Measurements from ENCODE around the gene SEPTIN2. TPM values are rescaled to one million over a fixed set of nuclear protein-coding genes. Genes with fewer than 3 reads are reported as not detected.
"Not testable (repeated sequence)": the region's sequence is repeated elsewhere in the genome, so short reads cannot be mapped to it uniquely, and the experiment has no call there.

The SEPTIN2 gene
- total RNA-seq, 1 donor from 2014 or later = 264 TPM

DNA sequence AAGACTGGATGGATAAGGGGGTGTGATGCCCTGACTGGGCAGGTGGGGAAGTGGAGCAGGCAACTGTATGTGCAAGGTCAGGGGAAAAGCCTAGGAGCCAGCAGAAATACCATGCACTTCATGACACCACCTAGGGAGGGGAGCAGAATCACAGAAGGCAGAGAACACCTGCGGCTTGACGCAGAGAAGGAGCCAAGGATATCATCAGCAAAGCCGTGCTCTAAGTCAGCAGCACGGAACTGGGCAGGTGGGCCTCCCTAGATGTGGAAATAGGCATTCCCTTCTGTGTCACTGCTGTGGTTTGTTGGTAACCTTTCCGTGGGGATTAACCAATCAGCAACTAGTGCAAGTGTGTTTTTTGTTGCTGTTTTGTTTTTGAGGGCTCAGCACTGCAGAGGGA lies 41.6 kb upstream of the SEPTIN2 start:
- no peak overlapping the region for H3K27ac ChIP-seq
- ATAC-seq = no peak

DNA sequence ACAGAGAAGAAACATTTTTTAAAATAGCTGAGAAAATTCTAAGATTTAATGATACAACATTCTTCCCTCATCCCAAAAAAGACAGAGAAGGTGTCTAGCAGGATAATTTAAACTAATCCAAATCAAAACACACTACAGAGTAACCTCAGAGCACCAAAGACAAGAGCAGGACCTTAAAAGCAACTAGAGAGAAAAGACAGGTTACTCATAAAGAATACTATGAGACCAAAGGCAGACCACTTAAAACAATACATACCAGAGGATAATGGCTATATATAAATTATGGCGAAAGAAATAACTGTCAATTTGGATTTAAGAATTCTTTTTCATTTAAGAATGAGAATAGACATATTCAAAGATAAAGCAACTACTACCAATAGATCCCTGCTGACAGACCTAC lies 40.2 kb upstream of the SEPTIN2 start:
- Histone ChIP-seq H3K4me1 (peaks cover 16% of the 10 kb centered on the region), H3K27ac (no peak overlapping the region), H3K27me3 (no peaks in the 10 kb centered on the region), H3K36me3 (no peaks in the 10 kb centered on the region), H3K9me3 (no peaks in the 10 kb centered on the region), H3K4me3 (no peak overlapping the region)
- TF ChIP-seq, protein P1, sequence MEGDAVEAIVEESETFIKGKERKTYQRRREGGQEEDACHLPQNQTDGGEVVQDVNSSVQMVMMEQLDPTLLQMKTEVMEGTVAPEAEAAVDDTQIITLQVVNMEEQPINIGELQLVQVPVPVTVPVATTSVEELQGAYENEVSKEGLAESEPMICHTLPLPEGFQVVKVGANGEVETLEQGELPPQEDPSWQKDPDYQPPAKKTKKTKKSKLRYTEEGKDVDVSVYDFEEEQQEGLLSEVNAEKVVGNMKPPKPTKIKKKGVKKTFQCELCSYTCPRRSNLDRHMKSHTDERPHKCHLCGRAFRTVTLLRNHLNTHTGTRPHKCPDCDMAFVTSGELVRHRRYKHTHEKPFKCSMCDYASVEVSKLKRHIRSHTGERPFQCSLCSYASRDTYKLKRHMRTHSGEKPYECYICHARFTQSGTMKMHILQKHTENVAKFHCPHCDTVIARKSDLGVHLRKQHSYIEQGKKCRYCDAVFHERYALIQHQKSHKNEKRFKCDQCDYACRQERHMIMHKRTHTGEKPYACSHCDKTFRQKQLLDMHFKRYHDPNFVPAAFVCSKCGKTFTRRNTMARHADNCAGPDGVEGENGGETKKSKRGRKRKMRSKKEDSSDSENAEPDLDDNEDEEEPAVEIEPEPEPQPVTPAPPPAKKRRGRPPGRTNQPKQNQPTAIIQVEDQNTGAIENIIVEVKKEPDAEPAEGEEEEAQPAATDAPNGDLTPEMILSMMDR (IDR thresholded peaks at IDR 0.05) = no peak
- intact Hi-C loops (cut with DNase I) = no loop called here
- DNase-seq (no peak), ATAC-seq (no peak)

More for the DNA sequence above, 41.6 kb upstream of the SEPTIN2 start:
- intact Hi-C loops (cut with DNase I) = no loop called here
- DNase-seq = no peak
- TF ChIP-seq, protein P1 (IDR thresholded peaks at IDR 0.05) = no peak
- no peak overlapping the region for H3K4me3 ChIP-seq
- no peaks in the 10 kb centered on the region for H3K9me3 ChIP-seq
- H3K4me1 ChIP-seq = peaks cover 28% of the 10 kb centered on the region
- no peaks in the 10 kb centered on the region for H3K27me3 ChIP-seq
- no peaks in the 10 kb centered on the region for H3K36me3 ChIP-seq

DNA sequence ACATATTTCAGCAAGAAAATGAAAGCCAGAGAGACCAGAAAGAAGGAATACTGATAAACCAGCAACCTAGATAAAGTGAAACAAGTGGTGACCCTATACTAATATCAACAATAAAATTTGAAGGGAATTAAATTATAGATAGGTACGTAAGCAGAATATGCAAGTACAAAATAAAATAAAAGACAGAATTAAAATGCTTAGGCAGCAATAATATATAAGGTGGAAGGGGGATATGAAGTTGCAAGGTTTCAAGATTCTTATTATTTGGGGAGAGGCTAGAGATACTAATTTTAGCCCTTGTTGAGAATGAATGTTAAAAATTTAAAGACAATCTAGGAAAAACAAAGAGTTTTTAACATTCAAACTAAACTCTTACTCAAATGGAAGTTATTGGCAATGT lies 39.8 kb upstream of the SEPTIN2 start:
- Histone ChIP-seq H3K36me3 (no peaks in the 10 kb centered on the region), H3K9me3 (no peaks in the 10 kb centered on the region), H3K4me3 (no peak overlapping the region), H3K27me3 (no peaks in the 10 kb centered on the region), H3K27ac (no peak overlapping the region), H3K4me1 (peaks cover 12% of the 10 kb centered on the region)
- intact Hi-C loops (cut with DNase I) = no loop called here
- TF ChIP-seq, protein P1 (IDR thresholded peaks at IDR 0.05) = no peak
- no peak for DNase-seq
- no peak for ATAC-seq

DNA sequence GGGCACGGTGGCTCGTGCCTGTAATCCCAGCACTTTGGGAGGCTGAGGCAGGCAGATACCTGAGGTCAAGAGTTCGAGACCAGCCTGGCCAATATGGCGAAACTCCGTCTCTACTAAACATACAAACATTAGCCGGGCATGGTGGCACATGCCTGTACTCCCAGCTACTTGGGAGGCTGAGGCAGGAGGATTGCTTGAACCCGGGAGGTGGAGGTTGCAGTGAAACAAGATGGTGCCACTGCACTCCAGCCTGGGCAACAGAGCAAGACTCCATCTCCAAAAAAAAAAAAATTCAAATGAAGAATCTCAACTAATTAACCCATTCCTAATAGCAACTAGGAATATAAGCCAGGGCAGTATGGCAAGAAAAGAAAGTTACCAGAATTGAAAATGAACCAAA lies 37.4 kb upstream of the SEPTIN2 start:
- DNase-seq; ATAC-seq; H3K4me1 ChIP-seq; H3K9me3 ChIP-seq; H3K36me3 ChIP-seq; intact Hi-C loops (cut with DNase I); H3K27me3 ChIP-seq; H3K4me3 ChIP-seq; H3K27ac ChIP-seq: not testable (repeated sequence)

DNA sequence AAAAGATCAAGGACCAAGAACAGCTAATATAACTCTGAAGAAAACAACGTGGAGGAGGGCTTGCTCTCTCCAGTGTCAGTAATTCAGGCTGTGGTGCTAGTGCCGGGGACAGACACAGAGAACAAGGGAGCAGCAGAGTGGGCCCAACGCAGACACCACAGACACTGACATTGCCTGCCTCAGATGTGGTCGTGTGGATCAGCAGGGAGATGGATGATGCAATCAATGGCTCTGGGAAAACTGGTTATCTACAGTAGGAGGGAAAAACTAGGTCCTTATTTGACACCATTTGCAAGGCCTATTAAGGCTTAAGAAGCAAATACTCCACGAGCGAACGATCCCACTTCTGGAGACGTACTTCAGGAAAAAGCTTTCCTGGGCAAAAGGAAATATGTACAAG lies 36.3 kb upstream of the SEPTIN2 start:
- no peaks in the 10 kb centered on the region for H3K4me1 ChIP-seq
- ATAC-seq = peak; percentile 56
- no peak overlapping the region for H3K4me3 ChIP-seq
- intact Hi-C loops (cut with DNase I) = no loop called here
- TF ChIP-seq, protein P1 (IDR thresholded peaks at IDR 0.05) = no peak
- H3K36me3 ChIP-seq = no peaks in the 10 kb centered on the region
- no peak for DNase-seq
- no peaks in the 10 kb centered on the region for H3K27me3 ChIP-seq
- H3K9me3 ChIP-seq = no peaks in the 10 kb centered on the region
- no peak overlapping the region for H3K27ac ChIP-seq

DNA sequence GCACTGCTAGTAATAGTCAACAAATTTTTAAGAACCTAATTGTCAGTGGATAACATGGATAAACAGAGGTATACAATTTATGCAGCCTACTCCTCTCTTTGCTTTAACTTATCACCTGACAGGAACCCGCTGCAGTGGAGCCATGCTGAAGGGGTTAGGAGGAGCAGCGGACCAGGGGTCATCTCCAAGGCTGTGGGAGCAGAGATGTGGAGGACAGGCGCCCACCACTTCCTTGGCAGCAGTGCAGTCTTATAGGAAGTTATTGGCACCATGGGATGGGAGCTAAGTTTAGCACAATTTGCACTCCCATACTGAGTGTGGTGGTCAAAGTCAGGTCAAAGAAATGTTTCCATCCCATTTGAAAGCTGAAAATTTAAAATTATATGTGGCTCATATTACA lies 35.9 kb upstream of the SEPTIN2 start:
- Histone ChIP-seq H3K9me3 (no peaks in the 10 kb centered on the region), H3K27ac (no peak overlapping the region), H3K36me3 (no peaks in the 10 kb centered on the region), H3K27me3 (no peaks in the 10 kb centered on the region), H3K4me1 (no peaks in the 10 kb centered on the region), H3K4me3 (no peak overlapping the region)
- intact Hi-C loops (cut with DNase I) = no loop called here
- TF ChIP-seq, protein P1 (IDR thresholded peaks at IDR 0.05) = no peak
- DNase-seq (no peak), ATAC-seq (peak; percentile 59)

All from upper lobe of right lung (tissue), 1 donor.